Gastroesophageal sphincter (tissue), 3 donors: ENCODE data around the gene ACSF3.

Experiments
- CTCF ChIP-seq, 4 experiments: fragments of 200-600 bp in 2 of 4; fragments of 450-650 bp in 2 of 4; sonication (generic) in 1 of 4; IDR thresholded peaks; one replicate each; pipeline ENCODE4 v1.5.1; 2017 to 2019; ENCODE audit warnings: antibody characterized with exemption in 4 of 4, mild to moderate bottlenecking in 2 of 4, moderate library complexity in 2 of 4
- EP300 ChIP-seq: sonication (generic); formaldehyde crosslinking; IDR thresholded peaks from one replicate; pipeline ENCODE4 v1.6.1; 2017; ENCODE audit warnings: antibody characterized with exemption, mild to moderate bottlenecking
- POLR2AphosphoS5 ChIP-seq: sonication (generic); formaldehyde crosslinking; IDR thresholded peaks from one replicate; pipeline ENCODE4 v1.6.1; 2017; ENCODE audit warnings: antibody characterized with exemption

GRCh38 chr16:89117975-89118289 is 24.3 kb downstream of the ACSF3 start:
- TF ChIP-seq CTCF (IDR thresholded peaks at IDR 0.05) (no peak), EP300 (no peak), POLR2AphosphoS5 (no peak)
